MM.1S (cell line): ENCODE results near the gene TMEM150A.

ENCODE experiments used
- DNase-seq: peaks from one replicate; pipeline ENCODE4 v3.0.0-alpha.2; 2015
- H2AFZ ChIP-seq: fragments of 300-600 bp; sonication (generic); 2 replicates; pipeline ENCODE4 v1.6.0; 2016; ENCODE audit warnings: antibody characterized with exemption, low read length
- H3F3A ChIP-seq: fragments of 300-600 bp; sonication (generic); 2 replicates; pipeline ENCODE4 v1.6.1; 2016; ENCODE audit warnings: mild to moderate bottlenecking, antibody characterized with exemption, low read length, moderate library complexity, mixed read lengths; ENCODE audit not compliant: insufficient read depth
- H3K27ac ChIP-seq: fragments of 300-600 bp; sonication (generic); 2 replicates; pipeline ENCODE4 v1.5.1; 2016; ENCODE audit warnings: mild to moderate bottlenecking, low read length
- H3K27me3 ChIP-seq: fragments of 300-600 bp; sonication (generic); replicated peaks from 2 replicates; pipeline ENCODE4 v1.6.0; 2016; ENCODE audit warnings: low read length; ENCODE audit not compliant: insufficient read depth
- H3K36me3 ChIP-seq: fragments of 300-600 bp; sonication (generic); replicated peaks from 2 replicates; pipeline ENCODE4 v1.6.1; 2016; ENCODE audit warnings: mild to moderate bottlenecking, low read length, mixed read lengths; ENCODE audit not compliant: insufficient read depth
- H3K4me1 ChIP-seq: fragments of 300-600 bp; sonication (generic); 2 replicates; pipeline ENCODE4 v1.6.1; 2016; ENCODE audit warnings: low read length, mixed read lengths
- H3K4me2 ChIP-seq: fragments of 300-600 bp; sonication (generic); 2 replicates; pipeline ENCODE4 v1.6.0; 2016; ENCODE audit warnings: low read depth, low read length
- H3K4me3 ChIP-seq: fragments of 300-600 bp; sonication (generic); 2 replicates; pipeline ENCODE4 v1.5.1; 2016; ENCODE audit warnings: low read length, mixed read lengths
- H3K79me2 ChIP-seq: fragments of 300-600 bp; sonication (generic); 2 replicates; pipeline ENCODE4 v1.6.1; 2016; ENCODE audit warnings: mixed run types, low read length, mixed read lengths
- H3K9ac ChIP-seq: fragments of 300-600 bp; sonication (generic); 2 replicates; pipeline ENCODE4 v1.6.1; 2016; ENCODE audit warnings: low read length, mixed read lengths
- H3K9me2 ChIP-seq: fragments of 300-600 bp; sonication (generic); replicated peaks from 2 replicates; pipeline ENCODE4 v1.6.1; 2016; ENCODE audit warnings: mild to moderate bottlenecking, low read length, mixed read lengths; ENCODE audit not compliant: insufficient read depth
- H3K9me3 ChIP-seq: fragments of 300-600 bp; sonication (generic); replicated peaks from 2 replicates; pipeline ENCODE4 v1.6.1; 2016; ENCODE audit warnings: mild to moderate bottlenecking, low read length, mixed read lengths; ENCODE audit not compliant: insufficient read depth
- H4K20me1 ChIP-seq: fragments of 300-600 bp; sonication (generic); 2 replicates; pipeline ENCODE4 v1.6.1; 2016; ENCODE audit warnings: mild to moderate bottlenecking, low read length, moderate library complexity, mixed read lengths; ENCODE audit not compliant: insufficient read depth
- CTCF ChIP-seq: fragments of 300-600 bp; sonication (generic); IDR thresholded peaks from 2 replicates; pipeline ENCODE4 v1.5.1; 2016; ENCODE audit warnings: antibody characterized with exemption, low read length, mixed read lengths
- EZH2 ChIP-seq: fragments of 300-600 bp; sonication (generic); optimal IDR thresholded peaks from 2 replicates; pipeline ENCODE3; 2017; ENCODE audit warnings: low read depth, mild to moderate bottlenecking, antibody characterized with exemption, low read length, mixed read lengths
- EZH2phosphoT487 ChIP-seq: fragments of 300-600 bp; sonication (generic); IDR thresholded peaks from 2 replicates; pipeline ENCODE4 v1.6.1; 2018; ENCODE audit warnings: antibody characterized with exemption, low read length

Gene TMEM150A

GRCh38 chr2:85558160-85558559 lies 44.3 kb downstream of the TMEM150A start:
- no peak overlapping the region for H3K4me3 ChIP-seq
- H3K4me1 ChIP-seq, result no peaks in the 10 kb centered on the region
- H3K9me3 ChIP-seq, result no peaks in the 10 kb centered on the region
- no peaks in the 10 kb centered on the region for H3K9me2 ChIP-seq
- H3F3A ChIP-seq, result no peaks in the 10 kb centered on the region
- H3K36me3 ChIP-seq, result 0 out of 2 replicates have a peak, but pooled peaks cover 3% of the 10 kb centered on the region
- H3K9ac ChIP-seq, result no peak overlapping the region
- no peak overlapping the region for H2AFZ ChIP-seq
- TF ChIP-seq EZH2, result no peak
- TF ChIP-seq EZH2phosphoT487, result no peak
- DNase-seq, result no peak
- H4K20me1 ChIP-seq, result no peaks in the 10 kb centered on the region
- no peak overlapping the region for H3K27ac ChIP-seq
- H3K79me2 ChIP-seq, result peaks cover 28% of the 10 kb centered on the region
- no peak overlapping the region for H3K4me2 ChIP-seq
- H3K27me3 ChIP-seq, result no peaks in the 10 kb centered on the region

GRCh38 chr2:85557130-85557529 lies 45.4 kb downstream of the TMEM150A start:
- DNase-seq, result no peak
- H3K9me2 ChIP-seq, result no peaks in the 10 kb centered on the region
- H3K4me3 ChIP-seq, result no peak overlapping the region
- H3K4me2 ChIP-seq, result no peak overlapping the region
- H3K4me1 ChIP-seq, result no peaks in the 10 kb centered on the region
- H2AFZ ChIP-seq, result no peak overlapping the region
- 0 out of 2 replicates have a peak, but pooled peaks cover 3% of the 10 kb centered on the region for H3K36me3 ChIP-seq
- no peaks in the 10 kb centered on the region for H3K9me3 ChIP-seq
- H3K79me2 ChIP-seq, result peaks cover 28% of the 10 kb centered on the region
- no peak overlapping the region for H3K9ac ChIP-seq
- no peaks in the 10 kb centered on the region for H3K27me3 ChIP-seq
- no peaks in the 10 kb centered on the region for H3F3A ChIP-seq
- no peak overlapping the region for H3K27ac ChIP-seq
- TF ChIP-seq EZH2 (no peak), EZH2phosphoT487 (no peak), CTCF (no peak)
- no peaks in the 10 kb centered on the region for H4K20me1 ChIP-seq

- H4K20me1 ChIP-seq, result no peaks in the 10 kb centered on the region
- H3K4me2 ChIP-seq, result no peak overlapping the region
- no peak overlapping the region for H3K4me3 ChIP-seq
- H3K9me2 ChIP-seq, result no peaks in the 10 kb centered on the region
- H3K27ac ChIP-seq, result no peak overlapping the region
- peaks cover 19% of the 10 kb centered on the region for H3K79me2 ChIP-seq
- no peaks in the 10 kb centered on the region for H3K27me3 ChIP-seq
- no peaks in the 10 kb centered on the region for H3K9me3 ChIP-seq
- DNase-seq, result no peak
- H3F3A ChIP-seq, result no peaks in the 10 kb centered on the region
- H3K9ac ChIP-seq, result no peak overlapping the region
- 0 out of 2 replicates have a peak, but pooled peaks cover 3% of the 10 kb centered on the region for H3K36me3 ChIP-seq
- H2AFZ ChIP-seq, result no peak overlapping the region
- H3K4me1 ChIP-seq, result no peaks in the 10 kb centered on the region
- TF ChIP-seq CTCF (no peak), EZH2phosphoT487 (no peak)
These were observed 47.4 kb downstream of the TMEM150A start for GRCh38 chr2:85554980-85555612.

GRCh38 chr2:85553184-85553583 lies 49.3 kb downstream of the TMEM150A start:
- no peaks in the 10 kb centered on the region for H3K27me3 ChIP-seq
- H3K4me2 ChIP-seq, result no peak overlapping the region
- H3K9ac ChIP-seq, result no peak overlapping the region
- no peaks in the 10 kb centered on the region for H3K9me3 ChIP-seq
- no peak overlapping the region for H3K27ac ChIP-seq
- DNase-seq, result no peak
- 0 out of 2 replicates have a peak, but pooled peaks cover under 1% of the 10 kb centered on the region for H3K36me3 ChIP-seq
- H2AFZ ChIP-seq, result no peak overlapping the region
- H4K20me1 ChIP-seq, result no peaks in the 10 kb centered on the region
- H3K9me2 ChIP-seq, result no peaks in the 10 kb centered on the region
- peaks cover 5% of the 10 kb centered on the region; the same call in 1 of the 2 replicates for H3K79me2 ChIP-seq
- no peaks in the 10 kb centered on the region for H3K4me1 ChIP-seq
- H3K4me3 ChIP-seq, result no peak overlapping the region
- H3F3A ChIP-seq, result peaks cover 4% of the 10 kb centered on the region; the same call in 1 of the 2 replicates
- TF ChIP-seq EZH2 (no peak), CTCF (no peak), EZH2phosphoT487 (no peak)
